Endothelial cell of umbilical vein (primary cell): ENCODE results near the gene MAD2L2. TPM values are rescaled to one million over a fixed set of nuclear protein-coding genes. Genes with fewer than 3 reads are reported as not detected.

ENCODE experiments used
- BruUV-seq: library from RNA; stranded (reverse); fragments of 400-500 nt; replicated peaks from 2 replicates; lab custom pipeline; 2021; lab: Mats Ljungman, UMichigan
- CTCF ChIA-PET: fragments of 300-600, 350-600 bp; sonication (Branson Sonifier 250); formaldehyde crosslinking; loops from one replicate; lab custom pipeline; 2021; ENCODE audit warnings: antibody characterized with exemption, inconsistent platforms; lab: Charles Lee
- POLR2A ChIA-PET: fragments of 300-600, 350-600 bp; sonication (Branson Sonifier 250); formaldehyde crosslinking; loops from one replicate; lab custom pipeline; 2021; ENCODE audit warnings: antibody characterized with exemption, inconsistent platforms; lab: Charles Lee
- DNase-seq: peaks from one replicate; pipeline ENCODE4 v3.0.0-alpha.2; 2011; ENCODE audit warnings: low read depth, low spot score
- FAIRE-seq: peaks from 2 replicates; lab custom pipeline; 2011; peaks lifted over from hg19 to GRCh38; lab: Jason Lieb, UNC
- H2AFZ ChIP-seq: 2 replicates; pipeline ENCODE4 v1.6.0; 2012; ENCODE audit warnings: low read depth, low read length, control low read depth, inconsistent platforms
- H3K27ac ChIP-seq: 2 replicates; pipeline ENCODE4 v1.5.1; 2011; ENCODE audit warnings: low read depth, mild to moderate bottlenecking, control low read depth, low read length, moderate library complexity; ENCODE audit not compliant: insufficient read depth
- H3K27me3 ChIP-seq, 2 experiments: 2 replicates each; pipeline versions ENCODE4 v1.6.0 to v1.6.1; 2011; ENCODE audit warnings: low read length in 2 of 2, mixed read lengths in 1 of 2; ENCODE audit not compliant: control insufficient read depth in 2 of 2, insufficient read depth in 2 of 2
- H3K36me3 ChIP-seq, 2 experiments: 2 replicates in 1 of 2; 3 replicates in 1 of 2; pipeline ENCODE4 v1.5.1; 2011; ENCODE audit warnings: low read length in 2 of 2, mild to moderate bottlenecking in 1 of 2, moderate library complexity in 1 of 2; ENCODE audit not compliant: control insufficient read depth in 2 of 2, insufficient read depth in 2 of 2; ENCODE audit errors: extremely low read depth in 1 of 2
- H3K4me1 ChIP-seq: 3 replicates; pipeline ENCODE4 v1.5.1; 2011; ENCODE audit warnings: mild to moderate bottlenecking, low read length; ENCODE audit not compliant: control insufficient read depth, insufficient read depth; ENCODE audit errors: extremely low read depth
- H3K4me2 ChIP-seq: 2 replicates; pipeline ENCODE4 v1.6.1; 2011; ENCODE audit warnings: low read length, control low read depth, mixed read lengths; ENCODE audit not compliant: insufficient read depth
- H3K4me3 ChIP-seq, 3 experiments: fragments of 200-600 bp in 1 of 3; sonication (generic), shearing (Covaris generic) in 1 of 3; replicated peaks in 1 of 3; 2 replicates each; pipeline ENCODE4 v1.5.1; 2011 to 2016; ENCODE audit warnings: control low read depth in 3 of 3, low read length in 3 of 3, mild to moderate bottlenecking in 2 of 3, inconsistent platforms in 1 of 3, low read depth in 1 of 3, moderate library complexity in 1 of 3; ENCODE audit not compliant: insufficient read depth in 1 of 3
- H3K79me2 ChIP-seq: 2 replicates; pipeline ENCODE4 v1.6.0; 2012; ENCODE audit warnings: low read length, inconsistent platforms; ENCODE audit not compliant: control insufficient read depth, insufficient read depth
- H3K9ac ChIP-seq: replicated peaks from 2 replicates; pipeline ENCODE3; 2011; ENCODE audit warnings: low read length, control low read depth; ENCODE audit not compliant: insufficient read depth; ENCODE audit errors: extremely low read depth
- H3K9me1 ChIP-seq: replicated peaks from 3 replicates; pipeline ENCODE4 v1.6.0; 2011; ENCODE audit warnings: mild to moderate bottlenecking, low read length; ENCODE audit not compliant: control insufficient read depth, insufficient read depth; ENCODE audit errors: extremely low read depth
- H3K9me3 ChIP-seq: replicated peaks from 2 replicates; pipeline ENCODE4 v1.5.1; 2012; ENCODE audit warnings: low read length, inconsistent platforms; ENCODE audit not compliant: control insufficient read depth, insufficient read depth
- H4K20me1 ChIP-seq: replicated peaks from 2 replicates; pipeline ENCODE3; 2011; ENCODE audit warnings: mild to moderate bottlenecking, low read length; ENCODE audit not compliant: control insufficient read depth, insufficient read depth; ENCODE audit errors: extremely low read depth
- EZH2 ChIP-seq: IDR thresholded peaks from 2 replicates; pipeline ENCODE4 v1.6.1; 2012; ENCODE audit warnings: borderline replicate concordance, low read depth, mild to moderate bottlenecking, moderate library complexity, low read length, inconsistent platforms; ENCODE audit not compliant: severe bottlenecking
- FOS ChIP-seq: IDR thresholded peaks from 2 replicates; pipeline ENCODE4 v1.6.1; 2011; ENCODE audit warnings: mild to moderate bottlenecking, low read length, moderate library complexity, borderline replicate concordance; ENCODE audit not compliant: insufficient read depth
- GATA2 ChIP-seq: IDR thresholded peaks from 2 replicates; pipeline ENCODE4 v1.7.0; 2011; ENCODE audit warnings: low read depth, mild to moderate bottlenecking, moderate library complexity, mixed read lengths, low read length; ENCODE audit not compliant: insufficient read length, insufficient read depth
- JUN ChIP-seq: IDR thresholded peaks from 2 replicates; pipeline ENCODE4 v1.6.1; 2011; ENCODE audit warnings: borderline replicate concordance, low read depth; ENCODE audit not compliant: insufficient read length, insufficient read depth
- MAX ChIP-seq: IDR thresholded peaks from 2 replicates; pipeline ENCODE4 v1.6.1; 2011; ENCODE audit not compliant: insufficient read depth, insufficient read length
- MYC ChIP-seq: IDR thresholded peaks from one replicate; pipeline ENCODE4 v1.6.1; 2011; ENCODE audit warnings: mild to moderate bottlenecking, low read depth, low read length
- POLR2A ChIP-seq: IDR thresholded peaks from 2 replicates; pipeline ENCODE4 v1.6.1; 2012; ENCODE audit warnings: low read depth, mild to moderate bottlenecking, control low read depth, low read length
- POLR2AphosphoS5 ChIP-seq: IDR thresholded peaks from 2 replicates; pipeline ENCODE4 v1.6.1; 2012; ENCODE audit warnings: low read depth, mild to moderate bottlenecking, control low read depth, low read length, moderate library complexity; ENCODE audit not compliant: insufficient read depth
- dilution Hi-C: fragments of 300-500 bp; cut with MboI; formaldehyde crosslinking; loops from one replicate; pipeline ENCODE4 v1.15.0; 2019; ENCODE audit warnings: low sequenced_read_pairs; ENCODE audit not compliant: extremely low pct_ligation_motif_present
- intact Hi-C: fragments of 100-400 bp; cut with micrococcal nuclease; formaldehyde crosslinking; loops from one replicate; pipeline ENCODE4 v1.10.0; 2022
- polyA plus RNA-seq, 4 experiments: library from polyadenylated mRNA; depleted of rRNA in 3 of 4; stranded (reverse) in 3 of 4; unstranded in 1 of 4; fragments of >200 nt; gene quantifications; 2 replicates each; pipeline versions ENCODE4 v1.2.1 to v1.2.3, GENCODE V29; 2011 to 2012; ENCODE audit warnings: missing spikeins in 1 of 4
- total RNA-seq: library from RNA; stranded (reverse); gene quantifications from 2 replicates; pipeline ENCODE4 v1.2.3, GENCODE V29; 2021
- TF ChIP-seq, protein P1 (sequence below), 2 donors: IDR thresholded peaks; 1 replicate in 1 of 2; 2 replicates in 1 of 2; pipeline ENCODE4 v1.5.1; 2011; ENCODE audit warnings: low read length in 2 of 2, mild to moderate bottlenecking in 2 of 2, moderate library complexity in 2 of 2, control low read depth in 1 of 2, inconsistent platforms in 1 of 2, low read depth in 1 of 2; ENCODE audit not compliant: insufficient read depth in 1 of 2; ENCODE audit errors: extremely low read depth in 1 of 2

MAD2L2 gene
- total and polyA plus RNA-seq, 2 donors (not counting 3 experiments of a cell fraction or from before 2014, with no cell fraction given) = 35.9 to 74.2 TPM

- Histone ChIP-seq H3K27ac (no peak overlapping the region), H3K9me3 (no peaks in the 10 kb centered on the region), H3K4me2 (no peak overlapping the region), H3K27me3 (peaks cover 12 to 21% of the 10 kb centered on the region in 2 experiments), H3K4me3 (no peak overlapping the region), H3K4me1 (no peaks in the 10 kb centered on the region), H3K36me3 (no peaks in the 10 kb centered on the region), H2AFZ (no peak overlapping the region), H3K79me2 (no peaks in the 10 kb centered on the region), H4K20me1 (no peaks in the 10 kb centered on the region), H3K9ac (no peak overlapping the region), H3K9me1 (no peaks in the 10 kb centered on the region)
- DNase-seq (no peak), FAIRE-seq (no peak)
- intact Hi-C loops = no loop called here
- TF ChIP-seq GATA2 (no peak), MAX (no peak), JUN (no peak), FOS (no peak), MYC (no peak), EZH2 (no peak), POLR2AphosphoS5 (no peak), POLR2A (no peak)
- TF ChIP-seq, protein P1, sequence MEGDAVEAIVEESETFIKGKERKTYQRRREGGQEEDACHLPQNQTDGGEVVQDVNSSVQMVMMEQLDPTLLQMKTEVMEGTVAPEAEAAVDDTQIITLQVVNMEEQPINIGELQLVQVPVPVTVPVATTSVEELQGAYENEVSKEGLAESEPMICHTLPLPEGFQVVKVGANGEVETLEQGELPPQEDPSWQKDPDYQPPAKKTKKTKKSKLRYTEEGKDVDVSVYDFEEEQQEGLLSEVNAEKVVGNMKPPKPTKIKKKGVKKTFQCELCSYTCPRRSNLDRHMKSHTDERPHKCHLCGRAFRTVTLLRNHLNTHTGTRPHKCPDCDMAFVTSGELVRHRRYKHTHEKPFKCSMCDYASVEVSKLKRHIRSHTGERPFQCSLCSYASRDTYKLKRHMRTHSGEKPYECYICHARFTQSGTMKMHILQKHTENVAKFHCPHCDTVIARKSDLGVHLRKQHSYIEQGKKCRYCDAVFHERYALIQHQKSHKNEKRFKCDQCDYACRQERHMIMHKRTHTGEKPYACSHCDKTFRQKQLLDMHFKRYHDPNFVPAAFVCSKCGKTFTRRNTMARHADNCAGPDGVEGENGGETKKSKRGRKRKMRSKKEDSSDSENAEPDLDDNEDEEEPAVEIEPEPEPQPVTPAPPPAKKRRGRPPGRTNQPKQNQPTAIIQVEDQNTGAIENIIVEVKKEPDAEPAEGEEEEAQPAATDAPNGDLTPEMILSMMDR (IDR thresholded peaks at IDR 0.05; ENCODE audit: extremely low read depth in 1 of 2, insufficient read depth in 1 of 2, low read depth in 1 of 2, low read length in 2 of 2) = no peak
- no TSS peak for BruUV-seq
- ChIA-PET CTCF (interaction anchor here (2.1 kb wide), 1 partner anchor 16 kb away, joined by 6 read pairs; no protein-coding TSS in a partner anchor), POLR2A (interaction anchor here (0.6 kb wide), 1 partner anchor 8 kb away, joined by 3 read pairs; no protein-coding TSS in a partner anchor)
- dilution Hi-C loops = no loop called here
Observed at GRCh38 chr1:11703357-11704193, 22.6 kb upstream of the MAD2L2 start.
